ENCODE measurements around the gene NFATC3. TPM values are rescaled to one million over a fixed set of nuclear protein-coding genes. Genes with fewer than 3 reads are reported as not detected.

The NFATC3 gene
- total RNA-seq, 1 donor from 2014 or later: 22.9 TPM

- intact Hi-C loops (cut with DNase I): no loop called here
- no peak for DNase-seq (ENCODE audit: low spot score)
Measured at GRCh38 chr16:68070806-68071517, 14.2 kb upstream of the NFATC3 start.

- no peak for DNase-seq (ENCODE audit: low spot score)
- intact Hi-C loops (cut with DNase I): no loop called here
Measured at GRCh38 chr16:68071518-68071901, 13.7 kb upstream of the NFATC3 start.

- DNase-seq (ENCODE audit: low spot score): no peak
- intact Hi-C loops (cut with DNase I): no loop called here
Measured at GRCh38 chr16:68072038-68072695, 13.0 kb upstream of the NFATC3 start.

DNA sequence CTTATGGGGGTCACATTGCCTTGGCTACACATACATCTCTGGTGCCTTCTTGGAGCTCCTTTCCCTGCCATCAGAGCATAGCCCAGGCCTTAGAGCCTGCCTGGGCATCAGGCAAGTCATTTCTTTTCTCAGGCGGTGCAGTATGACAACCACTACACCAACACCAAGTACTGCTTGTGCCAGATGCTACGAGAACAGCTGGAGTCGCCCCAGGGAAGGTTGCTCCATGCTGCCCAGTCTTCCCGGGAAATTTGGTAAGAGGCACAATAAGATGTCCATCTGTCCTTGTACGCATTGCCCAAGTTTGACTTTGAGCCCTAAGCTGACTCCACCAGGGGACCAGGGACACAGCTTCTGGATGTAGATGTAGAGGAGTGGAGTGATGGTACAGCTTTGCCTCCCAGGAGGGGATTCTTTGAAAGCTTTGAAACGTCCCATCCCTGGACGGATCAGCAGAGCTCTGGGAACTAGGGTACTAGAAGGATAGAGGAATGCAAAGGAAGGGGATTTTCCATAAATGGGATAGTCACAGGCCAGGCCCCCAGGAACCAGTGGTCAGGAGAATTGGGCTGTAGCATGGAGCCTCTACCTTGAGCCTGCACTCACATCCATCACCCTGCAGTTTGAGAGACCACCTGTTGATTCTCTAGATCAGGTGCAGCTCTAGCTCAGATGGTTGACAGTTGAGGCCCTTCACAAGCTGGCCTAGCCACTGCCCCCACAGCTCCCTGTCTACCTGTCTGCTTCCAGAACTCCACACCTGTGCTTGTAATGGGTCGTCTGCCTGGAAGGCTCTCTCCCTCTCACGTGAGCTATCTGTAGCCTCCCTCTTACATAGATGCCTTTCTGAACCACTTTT, 11.0 kb upstream of the NFATC3 start:
- DNase-seq (ENCODE audit: low spot score): no peak
- intact Hi-C loops (cut with DNase I): no loop called here

GRCh38 chr16:68074850-68075555, 10.2 kb upstream of the NFATC3 start:
- intact Hi-C loops (cut with DNase I): no loop called here

GRCh38 chr16:68075980-68076379, 9.2 kb upstream of the NFATC3 start:
- intact Hi-C loops (cut with DNase I): no loop called here
- no peak for DNase-seq (ENCODE audit: low spot score)

More at GRCh38 chr16:68074850-68075555, 10.2 kb upstream of the NFATC3 start:
- no peak for DNase-seq (ENCODE audit: low spot score)

- intact Hi-C loops (cut with DNase I): no loop called here
- no peak for DNase-seq (ENCODE audit: low spot score)
Measured at GRCh38 chr16:68076560-68076959, 8.6 kb upstream of the NFATC3 start.

DNA sequence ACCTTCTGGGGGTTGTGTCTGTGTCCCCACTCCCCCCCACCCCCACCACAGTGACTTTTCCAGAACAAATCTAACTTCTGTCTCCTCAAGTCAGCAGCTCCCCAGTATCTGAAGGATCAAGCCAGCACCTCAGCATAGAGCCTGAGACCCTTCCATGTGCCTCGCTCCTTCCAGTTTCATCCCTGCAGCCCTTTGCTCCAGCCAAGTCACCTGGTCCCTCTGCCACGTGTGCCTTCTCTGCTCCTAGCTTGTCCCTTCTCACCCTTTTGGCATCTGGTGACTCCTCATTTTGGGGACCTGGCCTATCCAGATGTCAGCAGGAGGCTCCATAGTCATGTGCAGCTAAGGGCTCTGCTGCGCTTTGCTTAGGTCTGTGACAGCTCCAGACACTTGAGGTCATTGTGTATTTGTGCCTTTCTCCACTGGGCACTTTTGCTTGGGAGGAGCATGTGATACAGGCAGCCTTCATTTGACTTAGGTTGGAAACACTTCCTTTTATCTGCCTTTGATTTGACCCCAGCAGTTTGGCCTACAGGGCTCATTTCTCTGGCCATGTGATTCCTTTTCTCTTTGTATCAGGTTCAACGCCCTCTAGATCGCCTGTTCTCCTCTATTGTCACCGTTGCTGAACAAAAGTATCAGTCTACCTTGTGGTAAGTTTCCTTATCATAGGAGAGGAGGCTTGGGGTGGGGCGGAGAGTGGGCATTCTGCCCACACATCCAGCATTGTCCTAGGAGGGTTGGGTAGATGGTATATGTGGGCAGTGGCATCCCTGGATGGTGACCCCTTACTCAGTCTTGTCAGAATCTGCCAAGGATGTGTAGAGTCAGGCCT, 7.1 kb upstream of the NFATC3 start:
- intact Hi-C loops (cut with DNase I): no loop called here
- no peak for DNase-seq (ENCODE audit: low spot score)

DNA sequence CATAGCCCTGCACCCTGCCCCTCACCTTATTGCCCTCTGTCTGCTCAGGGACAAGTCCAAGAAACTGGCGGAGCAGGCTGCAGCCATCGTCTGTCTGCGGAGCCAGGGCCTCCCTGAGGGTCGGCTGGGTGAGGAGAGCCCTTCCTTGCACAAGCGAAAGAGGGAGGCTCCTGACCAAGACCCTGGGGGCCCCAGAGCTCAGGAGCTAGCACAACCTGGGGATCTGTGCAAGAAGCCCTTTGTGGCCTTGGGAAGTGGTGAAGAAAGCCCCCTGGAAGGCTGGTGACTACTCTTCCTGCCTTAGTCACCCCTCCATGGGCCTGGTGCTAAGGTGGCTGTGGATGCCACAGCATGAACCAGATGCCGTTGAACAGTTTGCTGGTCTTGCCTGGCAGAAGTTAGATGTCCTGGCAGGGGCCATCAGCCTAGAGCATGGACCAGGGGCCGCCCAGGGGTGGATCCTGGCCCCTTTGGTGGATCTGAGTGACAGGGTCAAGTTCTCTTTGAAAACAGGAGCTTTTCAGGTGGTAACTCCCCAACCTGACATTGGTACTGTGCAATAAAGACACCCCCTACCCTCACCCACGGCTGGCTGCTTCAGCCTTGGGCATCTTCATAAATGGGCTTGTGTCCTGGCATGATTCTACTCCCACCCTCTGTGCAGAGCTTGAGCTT, 6.3 kb upstream of the NFATC3 start:
- intact Hi-C loops (cut with DNase I): no loop called here
- DNase-seq (ENCODE audit: low spot score): no peak

- intact Hi-C loops (cut with DNase I): no loop called here
- no peak for DNase-seq (ENCODE audit: low spot score)
Measured at GRCh38 chr16:68079376-68079625, 5.9 kb upstream of the NFATC3 start.

- intact Hi-C loops (cut with DNase I): no loop called here
- peak; percentile 89 for DNase-seq (ENCODE audit: low spot score)
Measured at GRCh38 chr16:68079626-68080344, 5.4 kb upstream of the NFATC3 start.

- intact Hi-C loops (cut with DNase I): no loop called here
- DNase-seq (ENCODE audit: low spot score): no peak
Measured at GRCh38 chr16:68081861-68082628, 3.1 kb upstream of the NFATC3 start.

GRCh38 chr16:68082629-68083238, 2.4 kb upstream of the NFATC3 start:
- DNase-seq (ENCODE audit: low spot score): no peak

DNA sequence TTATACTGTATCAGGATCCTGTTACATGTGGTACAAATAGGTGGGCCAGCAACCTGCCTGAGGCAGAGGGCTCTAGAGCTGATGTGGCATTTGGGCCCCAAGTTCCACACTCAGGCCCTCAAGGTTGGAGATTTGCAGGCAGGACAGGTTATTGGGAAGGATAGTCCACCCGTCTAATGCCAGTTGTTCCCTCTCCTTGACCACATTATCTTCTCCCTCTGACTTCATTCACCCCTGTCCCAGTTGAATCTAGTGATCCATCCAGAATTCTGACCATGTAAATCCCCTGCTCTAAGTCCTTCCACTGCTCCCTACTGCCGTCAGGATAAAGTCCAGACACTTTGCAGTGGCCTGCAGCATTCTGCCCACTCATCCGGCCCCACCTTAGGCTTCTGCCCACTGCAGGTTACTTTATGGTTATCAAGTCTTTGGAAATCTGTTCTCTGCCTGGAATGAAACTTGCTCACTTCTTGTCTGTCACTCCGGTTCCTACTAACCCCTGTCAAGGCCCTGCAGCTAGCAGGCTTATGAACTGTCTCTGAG, 1.9 kb upstream of the NFATC3 start:
- no peak for DNase-seq (ENCODE audit: low spot score)
- intact Hi-C loops (cut with DNase I): no loop called here

More at GRCh38 chr16:68082629-68083238, 2.4 kb upstream of the NFATC3 start:
- intact Hi-C loops (cut with DNase I): no loop called here

GRCh38 chr16:68083861-68084503, 1.2 kb upstream of the NFATC3 start:
- intact Hi-C loops (cut with DNase I): no loop called here
- no peak for DNase-seq (ENCODE audit: low spot score)
